Stimulated activated CD8-positive, alpha-beta memory T cell treated with anti-CD3 and anti-CD28 coated beads, Interleukin-7, amount 100 ng/mL, for 1 hour (primary cell): Measurements from ENCODE around the gene CCDC93.
"Not testable (repeated sequence)": the region's sequence is repeated elsewhere in the genome, so short reads cannot be mapped to it uniquely, and the experiment has no call there.

ENCODE experiments used
- DNase-seq, 2 donors: peaks; one replicate each; pipeline ENCODE4 v3.0.0-alpha.2; 2020; ENCODE audit warnings: low read depth in 2 of 2

Gene CCDC93

GRCh38 chr2:117953231-117953630, 60.6 kb downstream of the CCDC93 start:
- no peak for DNase-seq

- DNase-seq: no peak
These were observed 61.2 kb downstream of the CCDC93 start for GRCh38 chr2:117952701-117953100.

GRCh38 chr2:117952228-117952627, 61.6 kb downstream of the CCDC93 start:
- DNase-seq: no peak

GRCh38 chr2:117949806-117950205, 64.1 kb downstream of the CCDC93 start:
- DNase-seq: no peak

GRCh38 chr2:117948615-117949014, 65.3 kb downstream of the CCDC93 start:
- DNase-seq: no peak

GRCh38 chr2:117945296-117945695, 68.6 kb downstream of the CCDC93 start:
- DNase-seq: no peak

- no peak for DNase-seq
These were observed 69.1 kb downstream of the CCDC93 start for GRCh38 chr2:117944816-117945215.

GRCh38 chr2:117943013-117943672, 70.7 kb downstream of the CCDC93 start:
- no peak for DNase-seq

- no peak for DNase-seq
These were observed 71.3 kb downstream of the CCDC93 start for GRCh38 chr2:117942551-117942950.

GRCh38 chr2:117941693-117942092, 72.2 kb downstream of the CCDC93 start:
- DNase-seq: no peak

- no peak for DNase-seq
These were observed 73.4 kb downstream of the CCDC93 start for GRCh38 chr2:117940436-117940835.

GRCh38 chr2:117938611-117939010, 75.3 kb downstream of the CCDC93 start:
- no peak for DNase-seq

GRCh38 chr2:117936871-117937428, 76.9 kb downstream of the CCDC93 start:
- DNase-seq: no peak

- no peak for DNase-seq
These were observed 77.9 kb downstream of the CCDC93 start for GRCh38 chr2:117935954-117936353.

GRCh38 chr2:117935456-117935855, 78.4 kb downstream of the CCDC93 start:
- DNase-seq: no peak

GRCh38 chr2:117933884-117934354, 80.0 kb downstream of the CCDC93 start:
- DNase-seq: no peak

- DNase-seq: no peak
These were observed 81.9 kb downstream of the CCDC93 start for GRCh38 chr2:117931978-117932377.

- no peak for DNase-seq
These were observed 82.6 kb downstream of the CCDC93 start for GRCh38 chr2:117931266-117931665.

- no peak for DNase-seq
These were observed 83.1 kb downstream of the CCDC93 start for GRCh38 chr2:117930775-117931174.

- DNase-seq: not testable (repeated sequence)
These were observed 90.4 kb downstream of the CCDC93 start for GRCh38 chr2:117923471-117923870.

- no peak for DNase-seq
These were observed 92.3 kb downstream of the CCDC93 start for GRCh38 chr2:117921520-117921919.

- no peak for DNase-seq
These were observed 95.3 kb downstream of the CCDC93 start for GRCh38 chr2:117918608-117919007.

GRCh38 chr2:117917223-117917917, 96.5 kb downstream of the CCDC93 start:
- DNase-seq: no peak
